SK-N-SH (cell line): Measurements from ENCODE around the gene CALD1.

Experiments
- JUND ChIP-seq: IDR thresholded peaks from 2 replicates; pipeline ENCODE4 v1.4.0; 2012
- MEF2A ChIP-seq: IDR thresholded peaks from 2 replicates; pipeline ENCODE4 v1.4.0; 2012; ENCODE audit warnings: low read depth, borderline replicate concordance
- NFIC ChIP-seq: IDR thresholded peaks from 2 replicates; pipeline ENCODE4 v1.4.0; 2012; ENCODE audit warnings: borderline replicate concordance
- POLR2AphosphoS5 ChIP-seq: IDR thresholded peaks from 2 replicates; pipeline ENCODE4 v1.6.1; 2012; ENCODE audit warnings: low read depth, low read length
- RAD21 ChIP-seq: IDR thresholded peaks from 2 replicates; pipeline ENCODE4 v1.6.1; 2012; ENCODE audit warnings: mild to moderate bottlenecking, low read length
- RXRA ChIP-seq: IDR thresholded peaks from 2 replicates; pipeline ENCODE4 v1.4.0; 2012; ENCODE audit warnings: low read depth, mild to moderate bottlenecking, borderline replicate concordance
- TF ChIP-seq, protein P1 (sequence below): fragments of 200-600 bp; sonication (generic); IDR thresholded peaks from 2 replicates; pipeline ENCODE4 v1.6.1; 2017; ENCODE audit warnings: antibody characterized with exemption, mild to moderate bottlenecking, moderate library complexity

DNA sequence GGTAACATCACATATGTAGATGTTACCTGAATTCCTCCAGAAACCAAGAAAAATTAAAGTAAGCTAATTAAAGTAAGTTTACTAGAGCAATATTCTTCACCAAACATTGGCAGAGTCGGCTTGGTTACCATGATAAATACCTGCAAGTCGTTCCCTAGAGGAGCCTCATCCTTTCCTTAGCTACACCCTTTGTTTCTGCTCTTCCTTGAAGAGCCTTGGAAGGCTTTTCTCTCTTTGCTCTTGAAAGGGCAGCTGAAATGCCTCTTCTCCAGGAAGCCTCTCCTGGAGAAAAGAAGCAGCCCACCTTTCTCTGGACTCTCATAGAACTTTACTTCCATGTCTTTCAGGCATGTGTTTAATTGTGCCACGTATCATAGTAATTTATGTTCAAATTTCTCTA is 34.9 kb upstream of the CALD1 start:
- TF ChIP-seq NFIC = no peak
- TF ChIP-seq, protein P1, sequence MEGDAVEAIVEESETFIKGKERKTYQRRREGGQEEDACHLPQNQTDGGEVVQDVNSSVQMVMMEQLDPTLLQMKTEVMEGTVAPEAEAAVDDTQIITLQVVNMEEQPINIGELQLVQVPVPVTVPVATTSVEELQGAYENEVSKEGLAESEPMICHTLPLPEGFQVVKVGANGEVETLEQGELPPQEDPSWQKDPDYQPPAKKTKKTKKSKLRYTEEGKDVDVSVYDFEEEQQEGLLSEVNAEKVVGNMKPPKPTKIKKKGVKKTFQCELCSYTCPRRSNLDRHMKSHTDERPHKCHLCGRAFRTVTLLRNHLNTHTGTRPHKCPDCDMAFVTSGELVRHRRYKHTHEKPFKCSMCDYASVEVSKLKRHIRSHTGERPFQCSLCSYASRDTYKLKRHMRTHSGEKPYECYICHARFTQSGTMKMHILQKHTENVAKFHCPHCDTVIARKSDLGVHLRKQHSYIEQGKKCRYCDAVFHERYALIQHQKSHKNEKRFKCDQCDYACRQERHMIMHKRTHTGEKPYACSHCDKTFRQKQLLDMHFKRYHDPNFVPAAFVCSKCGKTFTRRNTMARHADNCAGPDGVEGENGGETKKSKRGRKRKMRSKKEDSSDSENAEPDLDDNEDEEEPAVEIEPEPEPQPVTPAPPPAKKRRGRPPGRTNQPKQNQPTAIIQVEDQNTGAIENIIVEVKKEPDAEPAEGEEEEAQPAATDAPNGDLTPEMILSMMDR = no peak
- no peak for TF ChIP-seq RXRA
- no peak for TF ChIP-seq JUND
- TF ChIP-seq POLR2AphosphoS5 = no peak
- no peak for TF ChIP-seq RAD21
- no peak for TF ChIP-seq MEF2A
